Endothelial cell (in vitro differentiated cells): ENCODE measurements around the gene GNB2. TPM values are rescaled to one million over a fixed set of nuclear protein-coding genes. Genes with fewer than 3 reads are reported as not detected.
"Not testable (repeated sequence)": the region's sequence is repeated elsewhere in the genome, so short reads cannot be mapped to it uniquely, and the experiment has no call there.

Experiments used
- DNase-seq: peaks from one replicate; pipeline ENCODE4 v3.0.0; 2021; ENCODE audit warnings: low spot score
- H3K27ac Mint-ChIP-seq: one replicate; pipeline ENCODE4 v1.8.0; 2021; ENCODE audit warnings: mixed read lengths, inconsistent platforms; ENCODE audit not compliant: unreplicated experiment
- H3K27me3 Mint-ChIP-seq: one replicate; pipeline ENCODE4 v1.8.0; 2021; ENCODE audit warnings: mild to moderate bottlenecking, moderate library complexity, mixed read lengths, inconsistent platforms; ENCODE audit not compliant: unreplicated experiment
- H3K36me3 Mint-ChIP-seq: one replicate; pipeline ENCODE4 v1.8.0; 2021; ENCODE audit warnings: mild to moderate bottlenecking, low read depth, mixed read lengths, inconsistent platforms; ENCODE audit not compliant: unreplicated experiment
- H3K4me1 Mint-ChIP-seq: one replicate; pipeline ENCODE4 v1.8.0; 2021; ENCODE audit warnings: mild to moderate bottlenecking, mixed read lengths, inconsistent platforms; ENCODE audit not compliant: unreplicated experiment
- H3K4me3 Mint-ChIP-seq: one replicate; pipeline ENCODE4 v1.8.0; 2021; ENCODE audit warnings: mild to moderate bottlenecking, mixed read lengths, inconsistent platforms; ENCODE audit not compliant: unreplicated experiment
- H3K9me3 Mint-ChIP-seq: one replicate; pipeline ENCODE4 v1.8.0; 2021; ENCODE audit warnings: mixed read lengths, inconsistent platforms; ENCODE audit not compliant: unreplicated experiment
- CTCF ChIP-seq: fragments of 200-600 bp; sonication (generic); IDR thresholded peaks from one replicate; pipeline ENCODE4 v1.5.0; 2021; ENCODE audit warnings: antibody characterized with exemption; ENCODE audit not compliant: unreplicated experiment
- total RNA-seq: library from RNA; stranded (reverse); fragmentation: NEBNext Ultra II Directional; extraction: Animal tissue kit (Norgen Biotek cat#: 25700); gene quantifications from one replicate; pipeline ENCODE4 v1.2.1, GENCODE V29; 2021; ENCODE audit not compliant: unreplicated experiment

The GNB2 gene
- total RNA-seq, 1 donor from 2014 or later, result 336 TPM

GRCh38 chr7:100693312-100694097 lies 20.0 kb downstream of the GNB2 start:
- peak; percentile 50 for DNase-seq
- Mint-ChIP-seq H3K4me3 (peak overlapping the region; percentile 97), H3K27ac (peak overlapping the region; percentile 88), H3K9me3 (no peaks in the 10 kb centered on the region), H3K36me3 (peaks cover 17% of the 10 kb centered on the region), H3K27me3 (peaks cover 15% of the 10 kb centered on the region), H3K4me1 (peaks cover 20% of the 10 kb centered on the region)
- no peak for TF ChIP-seq CTCF

- H3K4me3 Mint-ChIP-seq, result peak within 1 kb of the TSS; percentile 97
- peaks cover 20% of the 10 kb centered on the region for H3K4me1 Mint-ChIP-seq
- peaks cover 11% of the 10 kb centered on the region for H3K36me3 Mint-ChIP-seq
- peak within 1 kb of the TSS; percentile 88 for H3K27ac Mint-ChIP-seq
- no peak for TF ChIP-seq CTCF
- H3K27me3 Mint-ChIP-seq, result peaks cover 12% of the 10 kb centered on the region
- H3K9me3 Mint-ChIP-seq, result no peaks in the 10 kb centered on the region
- peak; percentile 72 for DNase-seq
Observed at GRCh38 chr7:100694098-100694745, 20.7 kb downstream of the GNB2 start, which contains the start of gene GIGYF1. Gene GIGYF1 (minus strand): TSS chr7:100694250. CDS start chr7:100688238, 6,012 bp downstream.

- Mint-ChIP-seq H3K9me3 (no peaks in the 10 kb centered on the region), H3K36me3 (peaks cover 11% of the 10 kb centered on the region), H3K4me3 (peak overlapping the region; percentile 70), H3K27ac (no peak overlapping the region), H3K4me1 (peaks cover 24% of the 10 kb centered on the region), H3K27me3 (peaks cover 12% of the 10 kb centered on the region)
- DNase-seq, result no peak
- TF ChIP-seq CTCF, result no peak
Observed at GRCh38 chr7:100696123-100696521, 22.6 kb downstream of the GNB2 start.

- no peak for TF ChIP-seq CTCF
- Mint-ChIP-seq H3K9me3 (no peaks in the 10 kb centered on the region), H3K4me1 (peaks cover 11% of the 10 kb centered on the region), H3K27ac (no peak overlapping the region), H3K27me3 (peaks cover 7% of the 10 kb centered on the region), H3K36me3 (peaks cover 4% of the 10 kb centered on the region), H3K4me3 (no peak overlapping the region)
- no peak for DNase-seq
Observed at GRCh38 chr7:100699018-100699417, 25.5 kb downstream of the GNB2 start.

GRCh38 chr7:100701089-100701488 lies 27.5 kb downstream of the GNB2 start:
- H3K36me3 Mint-ChIP-seq, H3K27ac Mint-ChIP-seq, H3K9me3 Mint-ChIP-seq, H3K4me3 Mint-ChIP-seq, H3K4me1 Mint-ChIP-seq, H3K27me3 Mint-ChIP-seq, DNase-seq: not testable (repeated sequence)
